K562 (cell line): ENCODE measurements around the gene SMAD4. TPM values are rescaled to one million over a fixed set of nuclear protein-coding genes. Genes with fewer than 3 reads are reported as not detected.

Experiments
- ATAC-seq: fragments of 200-7000 bp; cut with Tn5 transposase; 3 replicates; pipeline ENCODE4 v1.9.1; 2020; ENCODE audit warnings: moderate library complexity
- BruUV-seq: library from RNA; stranded (reverse); fragments of 400-500 nt; replicated peaks from 2 replicates; lab custom pipeline; 2021; lab: Mats Ljungman, UMichigan
- CTCF ChIA-PET: fragments of 300-600 bp; formaldehyde crosslinking; extraction: SDS; loops from one replicate; lab custom pipeline; 2021; ENCODE audit warnings: low intra/inter-chr PET ratio; lab: Yijun Ruan, JAX
- POLR2A ChIA-PET: fragments of 300-600, 350-650 bp; sonication (Branson Sonifier 250); formaldehyde crosslinking; extraction: SDS; loops from one replicate; lab custom pipeline; 2021; ENCODE audit warnings: antibody characterized with exemption, inconsistent platforms; lab: Yijun Ruan, JAX
- DNase-seq, 4 experiments: peaks; one replicate each; pipeline versions ENCODE4 v3.0.0 to v3.0.0-alpha.2; 2011 to 2018; ENCODE audit warnings: low spot score in 3 of 4, mixed read lengths in 3 of 4; ENCODE audit errors: extremely low read depth in 1 of 4
- FAIRE-seq: peaks from 2 replicates; lab custom pipeline; 2011; peaks lifted over from hg19 to GRCh38; lab: Jason Lieb, UNC
- H2AFZ ChIP-seq: 2 replicates; pipeline ENCODE4 v1.6.0; 2011; ENCODE audit warnings: low read depth, low read length, control low read depth, inconsistent platforms
- H3K27ac ChIP-seq: fragments of 200-600 bp; 3 replicates; pipeline ENCODE4 v1.8.0; 2011; ENCODE audit warnings: low read depth, mild to moderate bottlenecking, control low read depth, inconsistent platforms, low read length, moderate library complexity, mixed read lengths; ENCODE audit errors: extremely low read depth
- H3K27me3 ChIP-seq, 2 experiments: fragments of 300-600 bp in 1 of 2; 2 replicates in 1 of 2; 3 replicates in 1 of 2; pipeline versions ENCODE4 v1.6.0 to v1.8.0; 2011; ENCODE audit warnings: inconsistent platforms in 2 of 2, low read length in 2 of 2, mild to moderate bottlenecking in 1 of 2, mixed read lengths in 1 of 2, moderate library complexity in 1 of 2; ENCODE audit not compliant: control insufficient read depth in 2 of 2, insufficient read depth in 2 of 2
- H3K36me3 ChIP-seq: fragments of 300-600 bp; 3 replicates; pipeline ENCODE4 v1.8.0; 2011; ENCODE audit warnings: mild to moderate bottlenecking, low read length, inconsistent platforms; ENCODE audit not compliant: control insufficient read depth, insufficient read depth
- H3K4me1 ChIP-seq, 2 experiments: fragments of 200-600 bp in 1 of 2; replicated peaks in 1 of 2; 2 replicates in 1 of 2; 3 replicates in 1 of 2; pipeline versions ENCODE4 v1.5.1 to v1.8.0; 2011; ENCODE audit warnings: inconsistent platforms in 2 of 2, low read length in 2 of 2, mild to moderate bottlenecking in 1 of 2, mixed read lengths in 1 of 2, moderate library complexity in 1 of 2; ENCODE audit not compliant: control insufficient read depth in 2 of 2, insufficient read depth in 2 of 2
- H3K4me2 ChIP-seq: 2 replicates; pipeline ENCODE4 v1.6.1; 2011; ENCODE audit warnings: low read length, control low read depth, inconsistent platforms, mixed read lengths; ENCODE audit not compliant: insufficient read depth
- H3K4me3 ChIP-seq: fragments of 200-600 bp; sonication (generic), shearing (Covaris generic); 2 replicates; pipeline ENCODE4 v1.5.1; 2016; ENCODE audit warnings: control low read depth, inconsistent platforms
- H3K79me2 ChIP-seq: fragments of 200-600 bp; 3 replicates; pipeline ENCODE4 v1.8.0; 2011; ENCODE audit warnings: low read length, inconsistent platforms; ENCODE audit not compliant: control insufficient read depth, insufficient read depth
- H3K9ac ChIP-seq, 2 experiments: 2 replicates each; pipeline versions ENCODE4 v1.6.0 to v1.6.1; 2011; ENCODE audit warnings: low read depth in 2 of 2, low read length in 2 of 2, control low read depth in 1 of 2, inconsistent platforms in 1 of 2, mild to moderate bottlenecking in 1 of 2, mixed read lengths in 1 of 2; ENCODE audit not compliant: insufficient read depth in 1 of 2
- H3K9me1 ChIP-seq: one replicate; pipeline ENCODE4 v1.6.0; 2011; ENCODE audit warnings: inconsistent platforms, mild to moderate bottlenecking, low read length, moderate library complexity; ENCODE audit not compliant: control insufficient read depth, insufficient read depth
- H3K9me3 ChIP-seq: replicated peaks from 2 replicates; pipeline ENCODE4 v1.5.1; 2011; ENCODE audit warnings: low read depth, low read length, inconsistent platforms; ENCODE audit not compliant: control insufficient read depth, insufficient read depth
- H4K20me1 ChIP-seq: replicated peaks from 2 replicates; pipeline ENCODE4 v1.6.1; 2011; ENCODE audit warnings: low read length, inconsistent platforms, mixed read lengths; ENCODE audit not compliant: control insufficient read depth, insufficient read depth
- CHD2 ChIP-seq: IDR thresholded peaks from 2 replicates; pipeline ENCODE4 v1.6.1; 2011; ENCODE audit warnings: low read depth, low read length
- FOXA1 ChIP-seq: fragments of 450-650 bp; IDR thresholded peaks from 2 replicates; pipeline ENCODE4 v1.6.1; 2016; ENCODE audit warnings: mild to moderate bottlenecking, borderline replicate concordance
- IRF2 ChIP-seq: sonication (generic); formaldehyde crosslinking; IDR thresholded peaks from 2 replicates; pipeline ENCODE4 v1.8.1; 2022; ENCODE audit warnings: mild to moderate bottlenecking, missing genetic modification reagents
- KAT8 ChIP-seq: fragments of 450-650 bp; IDR thresholded peaks from 2 replicates; pipeline ENCODE4 v1.6.1; 2016; ENCODE audit warnings: low read depth, mild to moderate bottlenecking
- L3MBTL2 ChIP-seq: fragments of 450-650 bp; IDR thresholded peaks from 2 replicates; pipeline ENCODE4 v1.6.1; 2016; ENCODE audit warnings: mild to moderate bottlenecking, moderate library complexity
- MAFG ChIP-seq: fragments of 450-650 bp; conservative IDR thresholded peaks from 2 replicates; pipeline ENCODE4 v1.6.1; 2016; ENCODE audit warnings: missing genetic modification characterization, missing compliant biosample characterization
- MCM3 ChIP-seq: fragments of 450-650 bp; IDR thresholded peaks from 2 replicates; pipeline ENCODE4 v1.6.1; 2016
- MTA3 ChIP-seq: fragments of 450-650 bp; formaldehyde crosslinking; IDR thresholded peaks from 2 replicates; pipeline ENCODE4 v1.6.1; 2017; ENCODE audit warnings: mild to moderate bottlenecking, borderline replicate concordance
- PHF8 ChIP-seq: fragments of 200-600 bp; sonication (generic); IDR thresholded peaks from 2 replicates; pipeline ENCODE4 v1.6.1; 2012; ENCODE audit warnings: mixed run types, mild to moderate bottlenecking, inconsistent platforms, low read length, moderate library complexity, borderline replicate concordance
- POLR3A ChIP-seq: IDR thresholded peaks from 2 replicates; pipeline ENCODE4 v1.6.1; 2011; ENCODE audit warnings: borderline replicate concordance, mild to moderate bottlenecking, moderate library complexity; ENCODE audit not compliant: insufficient read length, insufficient read depth; ENCODE audit errors: extremely low read depth
- RBM14 ChIP-seq: fragments of 200-400 bp; formaldehyde crosslinking; IDR thresholded peaks from 2 replicates; pipeline ENCODE4 v1.6.1; 2018; ENCODE audit warnings: low read depth, mild to moderate bottlenecking, low read length, moderate library complexity, borderline replicate concordance; ENCODE audit not compliant: insufficient read depth
- XRCC4 ChIP-seq: IDR thresholded peaks from one replicate; pipeline ENCODE4 v1.6.1; 2011; ENCODE audit not compliant: insufficient read depth, insufficient read length; ENCODE audit errors: extremely low read depth
- ZNF3 ChIP-seq: fragments of 250-450 bp; sonication (Bioruptor Pico); IDR thresholded peaks from 2 replicates; pipeline ENCODE4 v1.5.0; 2021; ENCODE audit warnings: mild to moderate bottlenecking, moderate library complexity
- ZNF354B ChIP-seq: fragments of 250-450 bp; sonication (Bioruptor Pico); IDR thresholded peaks from 2 replicates; pipeline ENCODE4 v1.4.0; 2020
- WGBS: fragments of 100-300 bp; shearing (Covaris generic); methylation state at CpG from one replicate; pipeline ENCODE4 v1.1.6; 2016; ENCODE audit warnings: low coverage, mixed read lengths; ENCODE audit not compliant: insufficient coverage; ENCODE audit errors: missing lambda C conversion rate; 5-methylcytosine and 5-hydroxymethylcytosine counted together
- in situ Hi-C: fragments of 300-500 bp; cut with MboI; formaldehyde crosslinking; loops from 4 replicates; pipeline ENCODE4 v1.15.0; 2018; ENCODE audit warnings: inconsistent platforms, mixed read lengths
- intact Hi-C: fragments of 100-400 bp; cut with micrococcal nuclease; formaldehyde crosslinking; loops from 2 replicates; pipeline ENCODE4 v1.14.2; 2022
- polyA plus RNA-seq, 8 experiments: library from polyadenylated mRNA; depleted of rRNA in 4 of 8; stranded (reverse) in 5 of 8; unstranded in 3 of 8; fragments of >200 nt; fragmentation: Nextera tagmentation in 2 of 8; fragmentation: Illumina TruSeq in 1 of 8; extraction: Ambion mirVana in 2 of 8; extraction: Trizol in 1 of 8; gene quantifications; 2 replicates each; pipeline versions ENCODE4 v1.2.1 to v1.2.3, GENCODE V29; 2011 to 2014; ENCODE audit warnings: inconsistent platforms in 1 of 8, missing spikeins in 1 of 8
- total RNA-seq, 7 experiments: library from RNA; depleted of rRNA in 6 of 7; stranded (reverse); fragments of >200 nt in 6 of 7; fragmentation: Illumina TruSeq in 2 of 7; extraction: Trizol in 2 of 7; gene quantifications; 2 replicates each; pipeline versions ENCODE4 v1.2.1 to v1.2.3, GENCODE V29; 2011 to 2021; ENCODE audit warnings: low replicate concordance in 1 of 7
- TF ChIP-seq, protein P1 (sequence below): sonication (generic); formaldehyde crosslinking; IDR thresholded peaks from 2 replicates; pipeline ENCODE4 v1.8.0; 2022; ENCODE audit warnings: mild to moderate bottlenecking, missing genetic modification reagents
- TF ChIP-seq, protein P2 (sequence below): fragments of 450-650 bp; IDR thresholded peaks from 2 replicates; pipeline ENCODE4 v1.6.1; 2017; ENCODE audit warnings: mild to moderate bottlenecking, moderate library complexity

SMAD4 gene
- total and polyA plus RNA-seq, 9 of the 15 experiments (the other 6 are each of a cell fraction or from before 2014, with no cell fraction given), result 5.7 to 55.0 (median 39.4) TPM

DNA sequence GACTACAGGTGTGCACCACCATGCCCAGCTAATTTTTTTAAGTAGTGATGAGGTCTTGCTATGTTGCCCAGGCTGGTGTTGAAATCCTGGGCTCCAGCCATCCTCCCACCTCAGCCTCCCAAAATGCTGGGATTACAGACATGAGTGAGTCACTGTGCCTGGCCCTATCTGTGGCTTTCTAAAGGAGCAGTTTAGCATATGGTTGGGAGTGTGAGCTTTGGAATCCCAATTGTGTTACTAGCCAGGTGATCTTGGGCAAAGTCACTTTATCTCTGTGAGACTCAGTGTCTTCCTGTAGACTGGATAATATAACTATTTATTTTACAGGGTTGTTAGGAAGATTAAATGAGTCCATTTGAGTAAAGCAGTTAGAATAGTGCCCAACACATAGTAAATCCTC is 19.8 kb upstream of the SMAD4 start:
- Histone ChIP-seq H3K27me3 (no peaks in the 10 kb centered on the region), H3K79me2 (no peaks in the 10 kb centered on the region), H3K9me1 (no peaks in the 10 kb centered on the region), H3K4me1 (peaks cover 5 to 20% of the 10 kb centered on the region in 2 experiments; a peak in 3 of 5 replicates), H2AFZ (no peak overlapping the region), H4K20me1 (no peaks in the 10 kb centered on the region), H3K4me2 (no peak overlapping the region), H3K4me3 (no peak overlapping the region), H3K27ac (no peak overlapping the region), H3K9ac (no peak overlapping the region), H3K9me3 (no peaks in the 10 kb centered on the region), H3K36me3 (no peaks in the 10 kb centered on the region)
- POLR2A ChIA-PET, result interaction anchor here (1.0 kb wide), 1 partner anchor 20 kb away, joined by 3 read pairs; the partner anchor contains the start of gene SMAD4
- DNase-seq (no peak), ATAC-seq (no peak), FAIRE-seq (no peak)
- CTCF ChIA-PET, result no interaction called here
- intact Hi-C loops, result no loop called here
- BruUV-seq, result no TSS peak
- in situ Hi-C loops, result no loop called here
- TF ChIP-seq IRF2 (no peak), MAFG (tag) (no peak), XRCC4 (no peak), MTA3 (no peak), ZNF3 (CRISPR knock-in tag) (no peak)

DNA sequence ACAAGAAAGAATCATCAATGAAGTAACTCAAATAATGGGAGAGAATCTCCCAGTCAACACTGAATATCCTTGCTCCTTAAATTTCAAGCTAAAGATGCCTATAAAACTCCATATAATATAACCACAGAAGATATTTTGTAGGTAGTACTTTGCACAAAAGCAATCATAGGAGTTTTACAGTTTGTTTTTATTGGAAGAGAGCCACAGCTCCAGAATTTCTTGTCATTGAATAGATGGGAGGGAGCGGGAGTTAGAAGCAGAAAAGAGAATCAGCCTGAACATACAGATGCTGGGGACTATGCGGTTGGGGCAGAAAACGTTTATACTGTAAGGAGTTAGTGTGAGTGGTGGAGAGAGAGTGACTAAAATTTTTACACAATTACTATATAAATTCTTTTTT is 18.3 kb upstream of the SMAD4 start:
- Histone ChIP-seq H3K4me3 (no peak overlapping the region), H3K27me3 (no peaks in the 10 kb centered on the region), H3K4me1 (peaks cover 5 to 12% of the 10 kb centered on the region in 2 experiments; a peak in 3 of 5 replicates), H3K9me3 (no peaks in the 10 kb centered on the region), H3K27ac (no peak overlapping the region), H3K79me2 (no peaks in the 10 kb centered on the region), H3K9ac (no peak overlapping the region), H3K4me2 (no peak overlapping the region), H4K20me1 (no peaks in the 10 kb centered on the region), H2AFZ (no peak overlapping the region), H3K36me3 (no peaks in the 10 kb centered on the region), H3K9me1 (no peaks in the 10 kb centered on the region)
- in situ Hi-C loops (no loop called here), intact Hi-C loops (no loop called here)
- no peak for DNase-seq
- POLR2A ChIA-PET, result interaction anchor here (0.9 kb wide), 1 partner anchor 25 kb away, joined by 4 read pairs; no protein-coding TSS in a partner anchor
- ATAC-seq, result no peak
- 26% methylated on average over 3 of the region's 3 CpGs for WGBS
- CTCF ChIA-PET, result no interaction called here
- no peak for FAIRE-seq
- BruUV-seq, result no TSS peak
- TF ChIP-seq KAT8, result no peak
- no peak for TF ChIP-seq PHF8
- no peak for TF ChIP-seq ZNF354B (CRISPR knock-in tag)
- no peak for TF ChIP-seq MCM3
- TF ChIP-seq POLR3A, result no peak
- TF ChIP-seq CHD2, result no peak
- TF ChIP-seq FOXA1, result no peak
- TF ChIP-seq, protein P1, sequence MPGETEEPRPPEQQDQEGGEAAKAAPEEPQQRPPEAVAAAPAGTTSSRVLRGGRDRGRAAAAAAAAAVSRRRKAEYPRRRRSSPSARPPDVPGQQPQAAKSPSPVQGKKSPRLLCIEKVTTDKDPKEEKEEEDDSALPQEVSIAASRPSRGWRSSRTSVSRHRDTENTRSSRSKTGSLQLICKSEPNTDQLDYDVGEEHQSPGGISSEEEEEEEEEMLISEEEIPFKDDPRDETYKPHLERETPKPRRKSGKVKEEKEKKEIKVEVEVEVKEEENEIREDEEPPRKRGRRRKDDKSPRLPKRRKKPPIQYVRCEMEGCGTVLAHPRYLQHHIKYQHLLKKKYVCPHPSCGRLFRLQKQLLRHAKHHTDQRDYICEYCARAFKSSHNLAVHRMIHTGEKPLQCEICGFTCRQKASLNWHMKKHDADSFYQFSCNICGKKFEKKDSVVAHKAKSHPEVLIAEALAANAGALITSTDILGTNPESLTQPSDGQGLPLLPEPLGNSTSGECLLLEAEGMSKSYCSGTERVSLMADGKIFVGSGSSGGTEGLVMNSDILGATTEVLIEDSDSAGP (CRISPR knock-in tag), result no peak
- no peak for TF ChIP-seq L3MBTL2
- TF ChIP-seq RBM14, result no peak
- TF ChIP-seq, protein P2, sequence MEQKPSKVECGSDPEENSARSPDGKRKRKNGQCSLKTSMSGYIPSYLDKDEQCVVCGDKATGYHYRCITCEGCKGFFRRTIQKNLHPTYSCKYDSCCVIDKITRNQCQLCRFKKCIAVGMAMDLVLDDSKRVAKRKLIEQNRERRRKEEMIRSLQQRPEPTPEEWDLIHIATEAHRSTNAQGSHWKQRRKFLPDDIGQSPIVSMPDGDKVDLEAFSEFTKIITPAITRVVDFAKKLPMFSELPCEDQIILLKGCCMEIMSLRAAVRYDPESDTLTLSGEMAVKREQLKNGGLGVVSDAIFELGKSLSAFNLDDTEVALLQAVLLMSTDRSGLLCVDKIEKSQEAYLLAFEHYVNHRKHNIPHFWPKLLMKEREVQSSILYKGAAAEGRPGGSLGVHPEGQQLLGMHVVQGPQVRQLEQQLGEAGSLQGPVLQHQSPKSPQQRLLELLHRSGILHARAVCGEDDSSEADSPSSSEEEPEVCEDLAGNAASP, result no peak
